Astrocyte (in vitro differentiated cells and primary cell): ENCODE measurements around the gene JAZF1.

ENCODE experiments used
- CTCF ChIP-seq: IDR thresholded peaks from 2 replicates; pipeline ENCODE4 v1.5.1; 2011; ENCODE audit warnings: low read depth, mild to moderate bottlenecking, inconsistent platforms, low read length, moderate library complexity; ENCODE audit not compliant: insufficient read depth
- EZH2 ChIP-seq: IDR thresholded peaks from 2 replicates; pipeline ENCODE4 v1.6.1; 2012; ENCODE audit warnings: mild to moderate bottlenecking, low read length, inconsistent platforms; ENCODE audit not compliant: insufficient read depth

GRCh38 chr7:28046035-28046434, 134.6 kb downstream of the JAZF1 start:
- TF ChIP-seq CTCF (no peak), EZH2 (no peak)
